Erythroblast (primary cell): ENCODE measurements around the gene LHB.

Experiments used
- GATA1 ChIP-seq: IDR thresholded peaks from 2 replicates; pipeline ENCODE4 v1.6.1; 2011; ENCODE audit warnings: low read depth, mild to moderate bottlenecking, control low read depth, low read length, moderate library complexity
- POLR2A ChIP-seq: IDR thresholded peaks from 2 replicates; pipeline ENCODE4 v1.6.1; 2011; ENCODE audit warnings: mild to moderate bottlenecking, low read length

DNA sequence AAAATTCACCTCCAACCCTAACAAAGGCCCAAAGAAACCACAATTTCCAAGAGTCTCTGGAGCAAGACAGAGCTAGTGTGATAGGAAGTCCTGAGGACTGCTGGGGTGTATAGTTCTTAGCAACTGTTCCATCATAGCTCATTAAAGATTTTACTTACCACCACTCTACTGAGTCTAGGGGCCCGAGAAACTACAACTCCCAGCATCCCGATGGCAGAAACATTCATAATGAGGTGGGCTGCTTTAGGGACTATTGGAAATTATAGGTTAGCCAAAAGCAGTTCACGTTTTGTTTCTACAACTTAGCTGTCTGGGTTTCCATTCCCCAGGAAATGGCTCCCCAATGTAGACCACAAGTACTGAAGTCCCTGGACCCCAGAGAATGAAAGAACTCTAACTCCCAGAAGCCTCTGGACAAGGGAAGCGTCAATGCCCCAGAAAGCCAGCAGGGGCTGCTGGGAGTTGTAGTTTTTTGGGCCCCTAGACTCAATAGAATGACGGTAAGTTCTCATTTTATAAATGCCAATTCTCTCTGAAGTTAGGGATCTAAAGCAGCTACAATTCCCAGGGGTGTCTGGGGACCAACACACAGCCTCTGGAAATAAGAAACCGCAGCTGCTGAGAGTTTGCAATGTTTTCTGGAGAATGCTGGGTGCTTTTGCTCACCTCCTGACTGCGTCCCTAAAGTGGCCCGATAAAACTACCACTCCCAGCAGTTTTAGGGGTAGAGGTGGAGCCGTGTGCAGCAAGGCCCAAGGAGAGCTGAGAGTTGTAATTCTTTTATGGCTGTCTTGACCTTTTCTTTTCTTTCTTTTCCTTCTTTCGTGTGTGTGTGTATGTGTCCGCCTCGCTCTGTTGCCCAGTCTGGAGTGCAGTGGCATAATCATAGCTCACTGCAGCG, 40.7 kb downstream of the LHB start:
- TF ChIP-seq POLR2A (no peak), GATA1 (no peak)
